LHCN-M2 (cell line): Measurements from ENCODE around the gene ACE2. TPM values are rescaled to one million over a fixed set of nuclear protein-coding genes. Genes with fewer than 3 reads are reported as not detected.
"Not testable (repeated sequence)": the region's sequence is repeated elsewhere in the genome, so short reads cannot be mapped to it uniquely, and the experiment has no call there.

Experiments used
- DNase-seq: peaks from one replicate; pipeline ENCODE4 v3.0.0-alpha.2; 2012; ENCODE audit warnings: low read depth
- polyA plus RNA-seq: library from polyadenylated mRNA; unstranded; fragments of >200 nt; gene quantifications from one replicate; pipeline ENCODE4 v1.2.1, GENCODE V29; 2012; ENCODE audit warnings: missing spikeins
- total RNA-seq: library from RNA; depleted of rRNA; stranded (reverse); fragments of >200 nt; gene quantifications from 2 replicates; pipeline ENCODE4 v1.2.3, GENCODE V29; 2014; rRNA removed

Gene ACE2
- not detected in 2 replicates for total RNA-seq
- polyA plus RNA-seq, result not detected

DNA sequence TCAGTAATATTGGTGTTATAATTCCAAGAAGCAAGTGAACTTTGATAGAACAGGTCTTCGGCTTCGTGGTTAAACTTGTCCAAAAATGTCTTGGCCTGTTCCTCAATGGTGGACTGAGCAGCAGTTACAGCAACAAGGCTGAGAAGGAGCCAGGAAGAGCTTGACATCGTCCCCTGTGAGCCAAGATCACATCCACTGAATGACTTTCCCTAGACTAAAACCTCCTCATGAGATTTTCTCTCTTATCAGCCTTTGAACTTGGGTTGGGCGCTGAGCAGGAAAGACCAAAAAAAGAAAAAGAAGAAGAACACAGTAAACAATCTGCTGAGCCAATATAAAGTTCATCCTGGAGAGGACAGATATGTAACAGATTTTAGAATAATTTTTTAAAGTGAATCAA lies at the start of gene ACE2:
Gene ACE2, minus strand, starts transcription at position 216 of the 400 bp plus-strand sequence. Its CDS starts 49 bp downstream, at position 167.
- no peak for DNase-seq

DNA sequence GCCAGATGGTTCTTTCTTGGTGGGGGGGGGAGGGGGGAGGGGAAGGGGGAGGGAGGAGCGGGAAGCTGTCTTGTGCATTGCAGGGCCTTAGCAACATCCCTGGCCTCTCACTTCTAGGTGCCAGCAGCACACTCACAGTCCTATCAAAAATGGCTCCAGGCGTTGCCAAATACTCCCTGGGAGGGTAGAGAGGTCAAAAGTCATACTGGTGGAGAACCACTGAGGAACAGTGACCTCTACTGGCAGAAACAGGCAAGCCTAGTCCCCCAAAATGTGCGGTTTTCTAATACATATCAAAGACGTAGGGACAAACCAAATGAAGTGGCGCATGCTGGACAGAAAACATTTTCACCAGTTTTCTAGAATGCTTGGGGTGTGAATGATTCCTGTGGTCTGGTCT lies 46.8 kb upstream of the ACE2 start:
- not testable (repeated sequence) for DNase-seq

DNA sequence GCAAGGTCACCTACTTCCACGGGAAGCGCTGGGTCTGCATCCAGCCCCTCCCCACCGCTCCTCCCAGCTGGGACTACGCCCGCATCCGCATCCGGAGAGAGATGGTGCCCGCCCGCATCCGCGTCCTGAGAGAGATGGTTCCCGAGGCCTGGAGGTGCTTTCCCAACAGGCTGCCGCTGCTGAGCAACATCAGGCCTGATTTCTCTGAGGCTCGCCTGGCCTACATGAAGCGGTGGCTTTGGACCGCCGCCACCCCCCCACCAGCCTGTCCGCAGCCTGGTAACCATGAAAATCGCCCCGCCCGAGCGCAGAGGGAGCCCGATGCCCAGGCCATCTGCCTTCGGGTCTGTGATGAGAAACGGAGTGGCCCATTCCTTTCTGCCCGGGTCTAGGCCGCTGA lies 45.8 kb upstream of the ACE2 start:
- DNase-seq, result no peak

DNA sequence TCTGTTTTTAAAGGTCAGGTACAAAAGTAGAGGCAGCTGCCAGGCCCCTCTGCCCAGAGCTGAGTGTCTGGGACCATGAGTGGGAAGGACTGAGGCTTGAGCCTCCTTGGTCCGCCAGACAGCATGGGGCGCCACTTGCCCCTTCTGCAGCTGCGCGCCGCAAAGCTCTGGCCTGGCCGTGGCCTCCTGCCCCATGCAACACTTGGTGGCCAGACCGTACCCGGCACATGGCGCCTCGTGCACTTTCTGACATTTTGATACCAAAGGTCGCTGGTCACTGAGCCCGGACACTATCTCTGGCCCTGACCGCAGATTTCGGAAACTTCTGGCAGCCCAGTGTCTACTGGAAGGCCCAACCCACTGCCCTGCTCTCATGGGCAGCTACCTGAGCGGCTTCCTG lies 45.3 kb upstream of the ACE2 start:
- no peak for DNase-seq

DNA sequence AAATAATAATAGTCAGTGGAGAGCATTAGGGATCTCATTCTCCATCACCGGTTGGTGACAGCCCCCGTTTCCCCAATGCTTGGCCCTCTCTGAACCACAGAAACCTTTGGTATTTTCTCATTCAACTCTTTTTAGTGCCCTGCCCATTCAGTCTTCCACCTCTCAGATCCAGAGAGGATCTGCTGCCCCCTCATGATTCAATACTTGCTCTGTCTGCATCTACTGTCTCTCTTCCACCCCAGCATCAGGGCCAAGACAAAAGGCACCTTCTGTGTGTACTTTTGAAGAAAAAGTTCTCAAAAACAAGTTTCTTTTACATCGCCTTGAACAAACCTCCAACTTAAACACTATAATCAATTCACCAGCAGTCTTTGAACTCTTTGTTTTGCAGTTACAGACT lies 44.5 kb upstream of the ACE2 start:
- DNase-seq, result no peak

DNA sequence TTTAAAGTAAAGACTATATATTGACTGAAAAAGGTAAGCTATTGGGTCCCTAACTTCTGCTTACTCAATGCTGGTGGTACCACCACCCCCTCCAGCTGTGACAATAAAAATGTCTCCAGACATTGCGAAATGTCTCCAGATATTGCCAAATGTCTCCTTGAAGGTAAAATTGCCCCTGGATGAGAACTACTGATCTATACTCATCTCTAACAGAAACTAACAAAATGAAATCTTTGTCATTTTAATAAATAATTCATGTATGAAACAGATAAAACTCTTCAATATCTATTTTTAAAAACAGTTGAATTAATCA lies 43.8 kb upstream of the ACE2 start:
- DNase-seq, result no peak

DNA sequence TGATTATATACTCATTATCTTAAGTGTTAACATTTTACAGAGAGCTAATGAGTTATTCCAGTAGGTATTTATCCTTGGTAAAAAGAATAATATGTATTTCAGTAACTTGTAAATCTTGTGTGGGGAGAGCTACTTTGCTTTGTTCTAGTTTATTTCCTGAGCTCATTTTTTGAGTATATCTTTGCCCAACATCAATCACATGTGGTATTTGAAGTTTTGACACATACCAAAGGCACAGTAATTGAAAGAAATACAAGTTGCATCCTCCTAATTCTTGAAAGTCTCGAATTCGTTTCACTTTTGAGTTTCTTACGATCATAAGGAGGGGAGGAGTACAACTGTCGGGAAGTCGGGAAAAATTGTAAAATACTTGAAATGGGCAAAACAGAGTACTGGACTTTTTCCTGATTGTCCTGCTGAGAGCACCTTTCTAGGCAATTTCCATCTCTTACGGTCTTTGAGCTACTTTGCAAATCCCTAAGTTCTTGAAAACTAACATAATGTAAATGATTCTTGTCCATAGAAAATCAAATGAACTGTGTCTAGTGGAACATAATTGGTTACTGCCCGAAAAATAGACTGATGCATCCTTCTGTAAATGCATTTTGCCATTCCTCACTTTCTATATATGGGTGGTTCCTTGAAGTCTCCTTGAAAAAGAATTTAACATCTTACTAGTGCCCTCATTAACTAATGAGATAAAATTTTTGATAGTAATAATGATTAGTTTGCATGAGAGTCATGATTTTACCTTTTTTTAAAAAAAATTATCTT lies 43.2 kb upstream of the ACE2 start:
- no peak for DNase-seq

DNA sequence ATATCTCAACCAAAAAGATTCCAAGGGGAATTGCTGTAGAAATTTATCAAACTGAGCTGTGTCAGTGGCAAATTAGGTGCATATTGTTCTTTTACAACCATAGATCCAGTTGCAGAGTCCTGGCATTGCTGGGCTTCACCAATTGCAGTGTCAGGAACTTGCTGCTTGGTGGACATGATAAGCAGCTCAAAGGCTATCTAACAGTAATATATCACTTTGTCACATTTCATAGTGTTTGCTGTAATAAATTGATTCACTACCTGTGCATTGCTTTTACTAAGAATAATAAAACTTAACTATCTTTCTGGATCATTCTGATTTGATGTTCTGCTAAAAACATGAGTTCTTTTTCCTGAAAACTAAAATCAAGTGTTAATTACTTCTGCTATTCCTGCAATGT lies 30.9 kb upstream of the ACE2 start:
- no peak for DNase-seq

DNA sequence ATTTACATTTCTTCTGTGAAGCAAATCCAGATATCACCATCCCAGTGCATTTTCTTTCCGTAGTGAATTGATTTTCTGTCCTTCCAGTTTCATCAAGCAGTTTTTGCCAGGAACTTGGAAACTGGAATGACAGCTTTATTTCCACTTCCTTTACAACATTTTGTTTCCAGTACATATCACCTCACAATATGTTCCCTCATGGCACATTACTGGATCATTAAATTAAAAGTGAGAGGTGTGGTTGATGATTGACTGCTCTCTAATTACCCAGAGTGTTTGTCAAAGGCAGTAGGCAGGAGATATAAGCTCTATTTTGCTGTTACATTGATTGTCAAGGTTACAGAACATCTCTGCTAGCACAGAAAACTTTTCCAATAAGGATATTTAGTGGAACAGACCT lies 22.3 kb upstream of the ACE2 start:
- no peak for DNase-seq

DNA sequence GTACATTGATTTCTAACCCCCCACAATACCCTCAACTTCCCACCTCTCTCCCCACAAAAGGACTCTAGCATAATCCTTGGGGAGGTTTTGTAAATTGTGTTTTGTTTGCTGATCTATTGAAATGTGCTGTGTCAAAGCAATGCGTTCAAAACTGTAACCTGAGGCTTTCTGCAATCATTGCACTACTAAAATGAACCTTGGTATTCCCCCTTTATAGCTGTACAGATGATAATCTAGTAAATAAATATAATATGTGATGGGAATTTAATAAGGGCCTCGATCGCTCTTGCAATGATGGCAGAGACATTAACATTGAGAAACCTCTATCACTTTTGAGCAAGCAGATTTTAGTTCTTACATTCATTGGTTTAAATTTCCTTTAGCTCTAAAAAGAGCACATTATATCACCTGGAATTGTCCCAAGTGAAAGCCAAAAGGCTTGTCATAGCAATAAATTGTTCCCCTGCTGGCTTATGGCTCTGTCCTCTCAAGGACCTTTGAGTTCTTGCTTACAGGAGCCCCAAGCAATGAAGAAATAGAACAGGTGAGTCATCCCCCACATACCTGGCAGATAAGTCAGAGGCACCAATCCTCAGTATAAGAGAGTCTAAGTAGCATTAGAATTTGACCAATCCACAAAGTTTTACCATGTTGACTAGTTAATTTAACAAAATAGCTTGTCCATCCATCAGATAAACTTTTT lies 18.4 kb upstream of the ACE2 start:
- peak; percentile 3 for DNase-seq

DNA sequence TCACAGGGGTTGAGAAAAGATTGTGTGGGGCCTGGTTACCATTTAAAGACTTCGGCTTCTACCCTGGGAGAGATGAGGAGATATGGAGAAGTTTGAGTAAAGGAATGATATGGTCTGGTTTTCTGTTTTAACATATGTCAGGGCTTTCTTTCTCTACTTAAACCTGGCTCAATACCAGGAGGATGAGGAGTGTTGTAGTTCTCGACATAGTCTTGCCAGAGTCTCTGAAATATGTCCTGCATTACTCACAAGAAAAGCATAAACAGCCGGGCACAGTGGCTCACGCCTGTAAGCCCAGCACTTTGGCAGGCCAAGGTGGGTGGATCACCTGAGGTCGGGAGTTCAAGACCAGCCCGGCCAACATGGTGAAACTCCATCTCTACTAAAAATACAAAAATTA lies 16.4 kb upstream of the ACE2 start:
- no peak for DNase-seq

DNA sequence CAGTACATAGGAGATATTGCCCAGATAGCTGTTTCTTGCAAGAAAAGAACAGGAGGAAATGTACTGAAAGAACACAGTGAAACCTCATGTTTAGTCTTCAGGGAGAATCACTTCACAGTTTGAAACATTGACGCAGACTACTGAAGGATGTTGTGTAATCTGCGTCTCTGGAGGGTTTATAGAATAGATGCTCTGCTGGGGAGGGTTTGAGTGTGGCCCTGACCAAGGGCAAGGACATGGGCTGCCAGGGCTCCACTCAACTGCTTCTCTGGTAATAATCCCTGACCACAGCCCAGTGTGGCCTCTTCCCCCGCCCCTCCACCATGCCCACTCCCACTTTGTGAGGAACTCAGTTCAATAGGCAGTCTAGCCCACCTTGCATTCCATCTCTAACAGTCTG lies 15.8 kb upstream of the ACE2 start:
- DNase-seq, result no peak

DNA sequence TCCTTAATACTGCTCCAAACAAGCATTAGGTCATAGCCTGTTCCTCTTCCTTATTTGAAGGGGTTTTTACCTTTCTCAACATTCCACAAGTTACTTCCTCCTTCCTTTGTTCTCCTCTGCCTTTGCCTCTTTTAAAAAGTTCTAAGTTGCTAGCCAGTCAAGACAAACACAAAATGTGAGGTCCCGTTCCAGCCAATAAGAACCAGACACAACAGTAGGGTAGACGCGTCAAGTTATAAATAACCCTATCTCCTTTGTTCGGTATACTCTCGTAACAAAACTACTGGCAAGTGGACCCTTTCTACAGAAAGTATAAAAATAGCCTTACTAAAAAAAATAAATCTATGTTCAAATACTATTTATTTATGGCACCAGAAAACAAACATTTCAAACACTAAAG lies 6.3 kb upstream of the ACE2 start:
- DNase-seq, result no peak

DNA sequence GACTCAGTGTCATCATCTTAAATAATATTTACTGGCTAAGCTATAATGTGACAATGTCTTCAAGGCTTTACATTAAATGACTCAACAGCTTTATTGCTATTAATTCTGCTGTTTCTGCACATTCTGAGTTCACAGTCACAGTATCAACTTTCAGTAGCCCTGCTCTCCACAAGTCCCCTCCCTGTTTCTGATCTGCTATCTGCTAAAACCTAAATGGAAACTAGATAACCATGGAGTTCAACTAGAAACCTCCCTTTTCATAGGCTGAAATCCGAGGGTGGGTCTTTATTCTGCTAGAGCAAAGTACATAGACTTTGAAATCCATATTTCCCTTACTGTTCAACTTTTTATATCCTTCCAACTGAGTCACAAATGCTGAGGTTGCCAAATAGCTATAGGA lies 5.4 kb upstream of the ACE2 start:
- DNase-seq, result no peak

DNA sequence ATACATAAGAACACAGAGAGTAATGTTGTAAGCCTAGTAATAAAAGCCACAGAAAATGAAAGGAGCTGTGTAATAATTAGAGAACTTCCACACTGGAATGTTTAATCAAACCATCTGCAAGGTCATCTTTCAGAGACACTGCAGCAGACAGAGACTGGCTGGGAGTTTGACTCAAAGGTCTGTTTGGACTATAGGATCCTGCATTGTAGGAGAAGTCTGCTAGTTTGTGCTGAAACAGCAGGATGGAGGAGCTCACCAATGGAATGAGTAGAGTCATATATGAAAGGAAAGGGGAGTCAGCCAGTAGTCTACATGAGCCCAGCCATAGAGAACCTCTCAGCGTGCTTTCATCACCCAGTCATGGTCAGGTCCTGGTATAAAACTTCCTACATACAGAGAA lies 4.5 kb upstream of the ACE2 start:
- no peak for DNase-seq

DNA sequence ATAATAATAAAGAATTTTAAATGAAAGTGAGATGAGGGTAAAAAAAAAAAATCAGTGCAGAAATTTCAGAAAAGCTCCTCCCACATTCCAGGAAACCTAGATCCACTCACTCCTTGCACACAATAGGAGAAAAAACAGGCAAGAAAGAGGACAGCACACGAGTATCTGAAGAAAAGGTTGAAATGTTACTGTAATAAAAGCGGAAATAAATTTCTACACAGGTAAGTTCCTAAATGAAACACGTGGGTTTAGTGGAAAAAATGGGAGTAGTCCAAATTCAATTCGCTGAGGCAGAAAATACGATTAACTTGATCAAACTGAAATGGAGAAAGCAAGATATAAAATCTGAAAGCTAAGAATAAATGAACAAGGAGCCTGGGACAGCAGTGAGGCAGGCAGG lies 2.0 kb upstream of the ACE2 start:
- no peak for DNase-seq

DNA sequence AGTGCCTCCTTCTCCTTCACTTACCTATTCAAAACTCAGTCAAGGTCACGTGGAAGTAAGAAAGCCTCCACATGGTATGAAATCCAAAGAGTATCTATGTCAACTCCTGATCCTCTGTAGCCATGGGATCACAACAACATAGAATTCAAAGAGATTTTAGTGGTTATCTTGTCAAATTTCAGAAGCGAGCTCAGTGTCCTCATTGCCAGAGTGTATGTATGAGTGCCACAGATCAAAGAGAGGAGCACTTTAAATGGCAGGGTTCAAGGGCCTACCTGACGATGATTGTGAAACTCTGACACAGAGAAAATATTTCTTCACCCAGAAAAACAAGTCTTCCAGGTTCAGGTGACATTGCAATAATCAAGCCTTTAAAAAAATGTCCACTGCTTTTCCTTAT lies 1.2 kb upstream of the ACE2 start:
- DNase-seq, result no peak

DNA sequence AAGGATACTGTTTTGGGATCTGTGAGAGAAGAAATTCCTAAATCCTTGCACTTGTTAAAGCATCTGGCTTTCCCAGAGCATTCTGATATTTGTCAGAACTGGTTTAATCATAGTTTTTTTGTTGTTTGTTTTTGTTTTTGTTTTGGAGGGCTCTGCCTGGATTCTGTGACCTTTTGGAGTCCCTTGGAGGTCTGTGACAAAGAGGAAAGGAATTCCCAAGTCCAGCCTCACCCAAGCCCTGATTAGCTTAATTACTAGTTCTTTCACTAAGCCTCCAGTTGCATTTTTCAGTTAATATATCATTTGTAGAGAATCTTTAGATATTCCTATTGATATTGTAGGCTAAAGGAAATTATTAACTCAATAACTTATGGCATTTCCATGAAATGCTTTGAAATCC lies 711 bp downstream of the ACE2 start:
- DNase-seq, result no peak

DNA sequence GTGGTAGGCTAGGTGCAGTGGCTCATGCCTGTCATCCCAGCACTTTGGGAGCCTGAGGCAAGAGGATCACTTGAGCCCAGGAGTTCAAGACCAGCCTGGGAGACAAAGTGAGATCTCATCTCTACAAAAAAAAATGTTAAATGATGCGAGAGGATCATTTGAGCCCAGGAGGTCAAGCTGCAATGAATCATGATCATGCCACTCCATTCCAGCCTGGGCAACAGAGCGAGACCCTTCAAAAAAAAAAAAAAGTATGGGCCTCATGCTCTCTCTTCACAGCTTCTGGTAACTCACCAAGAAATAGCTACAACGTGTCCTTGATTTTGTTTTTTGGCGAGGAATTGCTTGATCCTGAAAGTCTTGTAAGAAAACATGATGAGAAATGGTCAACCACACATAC lies 1.3 kb downstream of the ACE2 start:
- DNase-seq, result no peak

DNA sequence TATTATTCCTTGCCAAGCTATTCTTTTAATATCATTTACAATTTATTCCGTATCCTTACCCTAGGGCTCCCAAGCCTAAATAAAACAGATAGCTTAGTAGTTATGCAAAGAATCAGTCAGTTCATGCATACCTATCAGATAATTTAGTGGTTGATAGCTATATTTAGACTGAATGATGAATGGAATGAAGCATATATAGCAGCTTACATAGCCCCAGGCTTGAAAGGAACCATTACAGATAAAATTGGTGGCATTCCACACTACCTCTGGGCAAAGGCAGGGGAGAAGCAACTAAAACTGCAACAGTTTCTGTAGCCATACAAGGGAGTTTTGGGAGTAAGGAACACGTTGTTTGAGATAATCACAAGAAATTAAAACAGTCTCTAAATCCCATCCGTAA lies 2.7 kb downstream of the ACE2 start:
- DNase-seq, result no peak

DNA sequence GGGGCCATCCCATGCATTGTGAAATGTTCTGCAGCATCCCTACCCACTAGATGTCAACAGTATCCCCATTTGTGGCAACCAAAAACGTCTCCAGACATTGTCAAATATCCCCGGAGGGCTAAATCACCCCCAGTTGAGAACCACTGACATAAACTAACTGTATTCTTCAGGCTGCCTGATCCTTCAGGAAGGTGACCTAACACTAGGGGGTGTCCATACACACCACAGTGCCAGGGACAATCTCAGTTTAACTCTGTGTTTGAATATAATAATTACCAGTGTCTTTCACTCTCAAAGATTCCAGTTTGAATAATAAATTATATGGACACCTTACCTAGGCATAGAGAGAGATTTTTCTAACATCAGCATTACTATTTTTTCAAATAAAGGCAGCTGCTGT lies 6.4 kb downstream of the ACE2 start:
- no peak for DNase-seq

DNA sequence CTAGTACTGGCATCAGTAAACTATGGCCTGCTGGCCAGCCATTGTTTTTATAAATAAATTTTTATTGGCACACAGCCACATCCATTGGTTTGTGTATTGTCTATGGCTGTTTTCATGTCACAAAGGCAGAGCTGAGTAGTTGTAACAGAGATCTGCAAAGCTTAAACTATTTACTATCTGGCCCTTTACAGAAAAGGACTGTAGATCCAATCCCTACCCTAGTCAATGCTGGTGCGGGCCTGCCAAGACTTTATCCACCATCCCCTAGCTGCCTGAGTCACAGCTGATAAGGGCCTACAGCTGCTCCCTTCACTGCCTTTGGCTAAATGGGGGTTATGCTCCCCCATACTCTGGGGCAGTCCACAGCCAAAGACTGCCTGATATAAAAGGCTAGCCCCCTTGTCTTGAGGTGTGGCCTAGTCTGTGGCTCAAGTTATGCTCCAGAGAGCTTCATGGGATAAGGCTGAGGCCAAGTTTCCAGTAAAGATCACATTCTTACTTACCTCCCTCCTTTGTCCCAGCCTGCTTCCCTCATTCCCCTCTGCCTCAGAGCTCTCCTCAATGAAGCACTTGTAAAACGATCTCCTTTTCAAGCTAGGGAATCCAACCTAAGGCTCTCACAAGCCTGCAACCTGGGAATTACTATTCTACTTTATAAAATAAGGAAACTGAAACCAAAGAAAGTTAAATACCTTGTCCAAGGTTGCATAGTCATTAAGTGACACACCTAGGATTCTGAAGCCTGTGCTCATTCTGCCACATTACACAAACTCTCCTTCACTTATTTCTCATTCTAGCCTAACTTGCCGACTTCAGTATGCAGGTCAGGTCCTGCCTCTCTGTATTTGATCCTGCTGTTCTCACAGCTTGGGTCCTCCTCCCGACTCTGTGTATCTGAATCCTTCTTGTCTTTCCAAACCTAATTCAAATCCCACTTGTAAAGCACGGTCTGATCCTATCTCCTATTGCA lies 20.7 kb downstream of the ACE2 start:
- no peak for DNase-seq
